HG02642 (cell line): Measurements from ENCODE around the gene TPM1.
"Not testable (repeated sequence)": the region's sequence is repeated elsewhere in the genome, so short reads cannot be mapped to it uniquely, and the experiment has no call there.

Source experiments
- ATAC-seq: cut with Tn5 transposase; IDR thresholded peaks from one replicate; pipeline ENCODE4 v1.9.1; 2021; ENCODE audit warnings: mild to moderate bottlenecking; ENCODE audit not compliant: unreplicated experiment, poor library complexity

TPM1 gene

GRCh38 chr15:63090472-63090871 lies 47.9 kb downstream of the TPM1 start:
- no peak for ATAC-seq

- ATAC-seq, result no peak
These were observed 48.3 kb downstream of the TPM1 start for GRCh38 chr15:63090887-63091286.

DNA sequence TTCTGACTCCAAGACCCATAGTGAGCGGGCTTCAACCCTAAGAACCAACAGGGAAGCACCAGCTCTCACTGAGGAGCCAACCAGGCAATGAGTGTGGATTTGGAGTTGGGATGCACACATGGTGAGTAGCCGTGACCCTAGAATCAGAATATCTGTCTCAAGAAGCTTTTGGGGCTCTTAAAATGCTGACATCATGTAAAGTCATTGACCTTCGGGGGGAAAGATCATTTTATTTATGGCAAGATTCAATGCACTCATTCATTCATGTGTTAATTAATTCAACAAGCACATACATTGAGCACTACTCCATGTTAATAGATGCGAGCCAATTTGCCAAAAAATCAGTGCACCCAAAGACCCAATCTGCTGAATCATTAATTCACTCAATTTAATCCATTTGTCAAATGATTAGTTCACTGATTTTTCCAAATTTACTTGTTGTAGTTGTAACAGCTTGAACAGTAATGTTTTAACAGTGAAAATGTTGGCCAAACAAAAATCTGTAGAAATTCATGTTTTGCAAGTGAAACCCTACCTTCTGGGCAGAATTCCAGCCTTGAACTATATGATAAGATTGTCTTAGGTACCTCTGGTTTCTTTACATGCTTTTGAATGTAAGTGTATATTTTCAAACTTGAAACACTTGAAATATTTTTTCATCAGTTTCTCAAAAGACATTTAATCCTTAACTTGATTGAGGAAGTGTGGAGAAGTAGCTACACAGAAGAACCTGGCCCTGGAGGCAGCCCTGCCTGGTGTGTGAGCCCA lies 49.3 kb downstream of the TPM1 start:
- ATAC-seq, result no peak

- ATAC-seq, result no peak
These were observed 51.1 kb downstream of the TPM1 start for GRCh38 chr15:63093486-63094205.

DNA sequence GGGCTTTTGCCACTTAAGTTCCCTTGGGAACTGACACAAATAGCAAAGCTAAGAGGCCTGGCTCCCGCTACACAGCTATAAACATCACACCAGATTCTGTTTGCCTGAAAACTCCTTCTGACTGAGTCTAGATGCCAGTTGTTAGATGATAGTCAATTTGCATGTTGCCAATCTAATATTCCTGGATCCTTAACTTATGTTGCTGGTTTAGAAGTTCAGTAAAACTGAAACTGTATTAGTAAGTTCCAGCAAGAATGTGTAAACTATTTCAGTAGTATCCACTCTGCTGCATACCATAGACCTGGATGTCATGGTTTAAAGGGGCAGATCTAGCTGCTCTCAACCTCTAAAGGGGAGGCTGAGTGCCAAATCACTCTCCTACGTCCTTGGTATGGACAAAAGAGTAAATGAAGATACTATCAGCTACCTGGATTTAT lies 52.0 kb downstream of the TPM1 start:
- no peak for ATAC-seq

DNA sequence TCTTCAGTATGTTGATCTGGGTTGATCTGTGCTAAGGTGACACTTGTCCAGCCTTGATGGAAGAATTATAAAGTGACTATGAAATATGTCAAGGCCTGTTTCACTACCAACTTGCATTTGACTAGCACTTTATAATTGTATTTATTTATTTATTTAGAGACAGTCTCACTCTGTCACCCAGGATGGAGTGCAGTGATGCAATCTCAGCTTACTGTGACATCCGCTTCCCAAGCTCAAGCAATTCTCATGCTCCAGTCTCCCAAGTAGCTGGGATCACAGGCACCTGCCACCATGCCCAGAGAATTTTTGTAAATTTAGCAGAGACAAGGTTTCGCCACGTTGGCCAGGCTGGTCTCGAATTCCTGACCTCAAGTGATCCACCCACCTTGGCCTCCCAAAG lies 53.6 kb downstream of the TPM1 start:
- no peak for ATAC-seq

DNA sequence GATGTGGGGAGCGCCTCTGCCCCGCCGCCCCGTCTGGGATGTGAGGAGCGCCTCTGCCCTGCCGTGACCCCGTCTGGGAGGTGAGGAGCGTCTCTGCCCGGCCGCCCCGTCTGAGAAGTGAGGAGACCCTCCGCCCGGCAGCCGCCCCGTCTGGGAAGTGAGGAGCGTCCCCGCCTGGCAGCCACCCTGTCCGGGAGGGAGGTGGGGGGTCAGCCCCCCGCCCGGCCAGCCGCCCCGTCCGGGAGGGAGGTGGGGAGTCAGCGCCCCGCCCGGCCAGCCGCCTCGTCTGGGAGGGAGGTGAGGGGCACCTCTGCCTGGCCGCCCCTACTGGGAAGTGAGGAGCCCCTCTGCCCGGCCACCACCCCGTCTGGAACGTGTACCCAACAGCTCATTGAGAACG lies 56.4 kb downstream of the TPM1 start:
- not testable (repeated sequence) for ATAC-seq

DNA sequence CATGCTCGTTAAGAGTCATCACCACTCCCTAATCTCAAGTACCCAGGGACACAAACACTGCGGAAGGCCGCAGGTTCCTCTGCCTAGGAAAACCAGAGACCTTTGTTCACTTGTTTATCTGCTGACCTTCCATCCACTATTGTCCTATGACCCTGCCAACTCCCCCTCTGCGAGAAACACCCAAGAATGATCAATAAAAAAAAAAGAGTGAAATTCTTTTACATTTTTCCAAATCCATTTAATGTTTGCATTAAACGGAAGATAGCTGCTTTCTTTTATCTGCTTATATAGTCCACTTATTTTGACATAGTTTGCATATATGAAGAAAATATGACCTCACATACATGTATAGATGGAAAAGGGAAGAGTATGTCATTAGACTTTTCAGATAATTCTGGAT lies 57.0 kb downstream of the TPM1 start:
- not testable (repeated sequence) for ATAC-seq

GRCh38 chr15:63103416-63103815 lies 60.9 kb downstream of the TPM1 start:
- ATAC-seq, result no peak

DNA sequence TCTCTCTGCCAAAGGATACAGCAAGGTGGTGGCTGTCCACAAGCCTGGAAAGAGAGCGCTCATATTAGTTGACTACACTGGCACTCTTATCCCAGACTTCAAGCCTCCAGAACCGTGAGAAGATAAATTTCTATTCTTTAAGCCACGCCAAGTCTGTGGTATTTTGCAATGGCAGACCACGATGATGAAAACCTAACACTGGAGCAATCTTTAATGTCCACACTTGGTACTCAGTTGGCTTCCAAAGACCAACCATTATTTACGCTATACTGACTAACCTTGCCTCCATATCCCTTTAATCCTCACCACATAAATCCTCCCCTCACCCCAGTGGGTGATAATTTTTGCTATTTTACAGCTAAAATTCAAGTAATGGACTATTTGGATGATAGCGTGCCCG lies 62.2 kb downstream of the TPM1 start:
- ATAC-seq, result no peak

DNA sequence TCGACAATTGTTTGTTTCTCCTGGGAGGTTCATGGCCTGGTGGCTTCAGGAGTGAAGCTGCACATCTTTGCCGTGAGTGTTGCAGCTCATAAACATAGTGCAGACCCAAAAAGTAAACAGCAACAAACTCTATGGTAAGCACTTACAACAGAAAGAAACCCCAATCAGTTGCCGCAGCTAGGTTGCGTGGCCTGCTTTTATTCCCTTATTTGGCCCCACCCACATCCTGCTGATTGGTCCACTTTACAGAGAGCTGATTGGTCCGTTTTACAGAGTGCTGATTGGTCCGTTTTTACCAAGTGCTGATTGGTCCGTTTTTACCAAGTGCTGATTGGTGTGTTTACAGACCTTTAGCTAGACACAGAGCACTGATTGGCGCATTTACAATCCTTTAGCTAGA lies 62.8 kb downstream of the TPM1 start:
- ATAC-seq, result not testable (repeated sequence)

DNA sequence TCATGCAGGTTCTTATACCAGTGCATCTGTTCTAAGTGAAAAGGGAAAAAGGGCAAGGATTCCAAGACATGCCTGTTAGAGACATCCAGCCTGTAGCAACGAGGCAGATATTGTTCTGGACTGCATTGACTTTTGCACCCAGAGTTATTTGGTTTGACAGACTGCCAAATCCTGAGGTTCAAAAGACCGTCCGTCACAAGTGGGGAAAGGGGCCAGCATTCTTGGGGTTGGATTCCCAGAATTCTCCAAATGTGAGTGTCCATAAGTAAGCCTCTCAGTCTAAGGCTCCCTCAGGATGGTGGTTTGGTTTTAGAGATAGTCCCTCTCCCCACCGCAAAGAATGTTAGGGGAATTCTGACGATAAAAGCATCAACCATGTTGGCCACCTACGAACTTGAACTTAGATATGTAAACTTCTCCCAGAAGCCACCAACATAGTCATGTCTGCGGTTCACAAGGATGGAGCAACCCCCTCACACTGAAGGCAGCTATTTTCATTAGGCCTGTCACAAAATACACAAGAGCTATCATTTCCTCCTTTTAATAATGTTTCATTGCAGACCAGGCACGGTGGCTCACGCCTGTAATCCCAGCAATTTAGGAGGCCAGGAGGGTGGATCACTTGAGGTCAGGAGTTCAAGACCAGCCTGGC lies 65.5 kb downstream of the TPM1 start:
- ATAC-seq, result no peak

DNA sequence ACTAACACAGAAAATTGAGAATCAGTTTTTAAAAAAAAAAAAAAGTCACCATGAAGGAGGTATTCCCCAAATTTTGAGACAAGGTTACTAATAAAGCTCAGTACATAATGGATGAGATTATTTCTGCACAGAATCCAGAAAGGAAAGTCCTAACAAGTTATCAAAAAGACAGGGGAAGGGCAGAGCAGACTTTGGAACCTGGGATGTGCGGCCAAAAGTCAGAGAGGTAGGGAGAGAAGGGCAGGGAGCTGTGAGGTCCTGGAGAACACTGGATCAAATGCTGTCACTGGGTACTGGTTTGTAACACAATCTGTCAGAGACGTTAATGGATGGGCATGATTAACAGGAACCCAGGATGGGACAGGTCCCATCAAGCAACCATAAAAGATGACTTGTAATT lies 67.0 kb downstream of the TPM1 start:
- ATAC-seq, result no peak

- no peak for ATAC-seq
These were observed 67.4 kb downstream of the TPM1 start for GRCh38 chr15:63109920-63110319.

DNA sequence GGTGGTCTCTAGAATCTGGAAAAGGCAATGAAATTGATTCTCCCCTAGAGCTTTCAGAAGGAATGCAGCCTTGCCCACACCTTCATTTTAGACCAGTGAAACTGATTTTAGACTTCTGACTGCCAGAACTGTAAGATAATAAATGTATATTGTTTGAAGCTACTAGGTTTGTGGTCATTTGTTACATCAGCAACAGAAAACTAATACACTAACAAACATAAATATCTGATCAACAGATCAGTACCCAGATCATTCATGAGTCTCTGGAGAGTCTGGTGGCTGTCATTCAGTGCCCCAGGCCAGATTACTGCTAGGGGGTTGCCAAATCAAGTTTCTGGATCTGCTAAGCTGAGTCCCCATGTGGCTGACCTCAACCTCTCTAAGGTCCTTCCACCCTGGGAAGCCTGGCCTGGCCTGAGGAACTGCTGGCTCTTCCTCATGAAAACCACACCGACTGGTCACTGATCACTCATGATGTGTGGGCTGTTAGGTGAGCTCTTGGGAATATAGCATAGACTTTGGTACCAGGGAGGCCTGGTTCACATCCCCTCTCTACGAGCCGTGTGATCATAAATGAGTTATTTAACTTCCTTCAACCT lies 68.0 kb downstream of the TPM1 start:
- ATAC-seq, result no peak

DNA sequence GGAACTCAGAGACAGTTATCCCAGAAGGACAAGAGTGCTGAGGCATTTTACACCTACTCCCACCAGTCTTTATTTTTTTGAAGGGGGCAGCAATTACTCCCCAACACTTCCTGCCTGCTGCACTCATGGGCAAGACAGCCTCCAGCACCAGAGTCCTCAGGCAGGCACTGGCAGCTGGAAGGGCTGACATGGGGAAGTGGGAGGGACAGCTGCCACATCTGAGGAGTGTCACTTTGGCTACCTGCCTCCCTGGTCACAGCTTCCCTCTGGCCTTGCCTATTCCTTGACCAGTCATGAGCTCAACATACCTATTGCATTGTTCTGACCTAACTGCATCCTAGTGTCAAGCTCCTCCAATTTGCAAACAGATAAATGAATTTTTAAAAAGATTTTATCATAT lies 68.9 kb downstream of the TPM1 start:
- no peak for ATAC-seq

DNA sequence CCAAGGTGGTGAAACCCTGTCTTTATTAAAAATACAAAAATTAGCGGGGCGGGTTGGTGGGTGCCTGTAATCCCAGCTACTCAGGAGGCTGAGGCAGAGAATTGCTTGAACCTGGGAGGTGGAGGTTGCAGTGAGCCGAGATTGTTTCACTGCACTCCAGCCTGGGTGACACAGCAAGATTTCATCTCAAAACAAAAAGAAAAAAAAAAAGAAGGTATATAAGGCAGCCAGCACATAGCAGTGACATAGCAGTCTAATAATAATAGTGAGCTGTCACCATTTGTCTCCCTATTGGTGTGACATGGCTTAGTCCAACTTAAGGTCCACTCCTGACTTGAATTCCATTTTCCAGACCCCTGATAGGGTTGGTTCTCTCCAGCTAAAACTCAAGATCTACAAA lies 70.3 kb downstream of the TPM1 start:
- ATAC-seq, result no peak

- ATAC-seq, result no peak
These were observed 71.9 kb downstream of the TPM1 start for GRCh38 chr15:63114465-63114864.
